ENCODE results near the gene TMEM91.

Gene TMEM91

DNA sequence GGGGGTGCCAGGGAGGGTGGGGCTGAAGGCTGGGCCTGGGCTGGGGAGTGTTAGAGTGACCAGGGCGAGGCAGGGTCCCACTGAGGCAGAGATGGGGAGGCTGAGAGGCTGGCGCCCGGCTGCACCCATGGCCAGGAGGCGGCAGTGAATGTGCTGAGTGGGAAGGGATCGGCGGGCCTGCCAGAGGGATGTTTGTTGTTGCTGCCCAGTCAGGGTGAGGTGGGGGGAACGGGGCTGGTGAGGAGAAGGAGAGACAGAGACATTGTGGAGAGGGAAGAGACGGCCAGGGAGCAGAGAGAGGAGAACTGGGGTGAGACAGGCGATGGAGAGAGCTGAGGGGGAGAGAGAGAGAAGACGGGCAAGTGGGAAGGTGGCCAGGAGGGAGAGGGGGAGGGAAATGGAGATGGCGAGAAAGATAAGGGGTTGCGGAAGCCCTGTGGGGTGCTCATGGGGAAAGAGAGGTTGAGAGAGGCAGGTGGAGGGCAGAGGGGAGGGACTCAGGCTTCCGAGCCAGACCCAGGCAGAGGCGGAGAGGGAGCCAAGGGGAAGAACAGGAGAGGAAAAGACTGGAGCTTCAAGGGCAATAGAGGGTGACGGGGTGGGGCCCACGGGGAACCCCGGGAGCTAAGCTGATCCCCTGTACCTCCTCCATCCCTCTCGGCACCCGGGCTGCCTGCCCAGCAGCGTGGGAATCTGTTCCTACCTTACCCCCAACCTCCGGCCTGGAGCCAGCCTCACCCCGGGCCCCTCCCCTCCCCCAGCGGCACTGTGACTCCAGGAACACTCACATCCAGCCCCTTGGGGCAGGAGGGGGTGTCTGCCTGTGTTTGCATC, 51.5 kb downstream of the TMEM91 start:
- DNase-seq (ENCODE audit: low read depth in 1 of 2, low spot score in 1 of 2) = peak; percentile 17 to 21

DNA sequence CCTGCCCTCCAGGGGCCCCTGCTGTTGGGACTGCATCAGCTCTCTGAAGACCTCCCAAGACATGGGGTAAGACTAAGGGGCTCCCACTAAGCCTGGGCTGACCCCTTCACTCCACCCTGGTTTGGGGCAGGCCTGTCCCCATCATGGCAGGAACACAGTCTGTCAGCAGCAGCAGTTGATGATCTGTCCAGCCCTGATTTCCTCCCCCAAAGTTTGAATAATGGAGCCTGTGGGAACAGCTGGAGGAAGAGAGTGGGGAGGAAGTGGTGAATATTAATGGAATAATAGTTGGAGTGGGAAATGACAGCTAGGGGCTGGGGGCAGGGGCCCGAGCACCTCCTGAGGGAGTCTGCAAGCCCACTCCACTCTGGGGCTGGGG, 52.1 kb downstream of the TMEM91 start:
- no peak for DNase-seq (ENCODE audit: low read depth in 1 of 2, low spot score in 1 of 2)

DNA sequence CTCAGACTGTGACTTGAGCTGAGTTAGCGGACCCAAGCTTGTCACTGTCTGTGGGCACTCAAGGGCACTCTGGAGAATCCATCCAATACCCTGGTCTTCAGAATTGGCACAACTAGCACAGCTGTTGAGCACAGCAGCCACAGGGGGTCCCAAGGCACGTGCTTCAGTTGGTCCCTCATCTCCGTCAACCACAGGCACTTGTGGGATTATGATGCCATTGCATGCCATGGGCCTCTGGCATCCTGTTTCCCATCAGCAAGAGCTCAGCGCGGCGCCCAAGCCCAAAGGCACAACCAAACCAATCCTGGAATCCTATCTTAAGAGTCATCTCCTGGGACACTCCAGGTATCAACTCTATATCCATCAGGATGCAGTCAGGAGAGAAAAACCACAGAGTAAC, 54.6 kb downstream of the TMEM91 start:
- no peak for DNase-seq (ENCODE audit: low read depth in 1 of 2, low spot score in 1 of 2)

DNA sequence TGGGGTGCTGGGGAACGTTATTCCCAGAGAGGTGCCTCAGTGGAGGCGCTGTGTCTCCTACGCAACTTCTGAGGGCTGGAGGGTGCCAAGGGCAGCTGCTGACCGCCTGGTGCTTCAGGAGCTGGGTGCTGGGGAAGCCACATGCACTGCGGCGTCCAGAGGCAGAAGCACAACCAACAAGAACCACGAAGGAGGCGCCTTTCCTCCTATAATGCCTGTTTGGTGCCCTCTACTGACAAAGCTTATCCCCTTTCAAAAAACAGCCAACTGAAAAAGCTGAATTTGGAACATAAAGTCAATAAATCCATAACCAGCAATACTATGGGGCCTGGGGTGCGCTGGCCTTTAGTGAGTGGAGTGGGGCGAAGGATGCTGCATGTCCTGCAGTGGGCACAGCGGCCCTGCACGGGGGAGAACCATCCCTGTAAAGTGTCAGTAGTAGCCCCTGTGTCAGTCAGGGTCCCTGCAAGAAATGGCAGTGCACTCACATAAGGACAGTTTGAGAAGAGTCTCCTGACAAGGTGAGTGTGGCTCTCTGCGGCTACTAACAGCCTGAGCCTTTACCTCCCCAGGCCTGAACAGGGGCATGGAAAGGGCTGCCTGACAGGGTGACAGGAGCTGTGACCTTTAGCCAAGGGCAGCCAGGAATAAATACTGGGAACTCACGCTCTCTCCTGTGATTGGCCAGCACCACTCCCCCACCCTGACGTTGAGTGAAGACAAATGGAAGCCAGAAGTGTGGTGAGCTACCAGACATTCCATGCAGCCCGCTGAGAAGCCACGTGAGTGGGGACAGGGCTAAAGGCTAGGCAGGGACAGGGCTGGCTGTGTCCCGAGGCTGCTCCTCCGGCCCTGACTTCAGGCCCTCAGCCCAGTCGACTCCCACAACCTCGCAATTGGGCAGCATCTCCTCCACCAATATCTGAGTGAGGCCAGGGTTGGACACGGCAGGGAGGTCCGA, 55.4 kb downstream of the TMEM91 start:
- no peak for DNase-seq (ENCODE audit: low read depth in 1 of 2, low spot score in 1 of 2)

DNA sequence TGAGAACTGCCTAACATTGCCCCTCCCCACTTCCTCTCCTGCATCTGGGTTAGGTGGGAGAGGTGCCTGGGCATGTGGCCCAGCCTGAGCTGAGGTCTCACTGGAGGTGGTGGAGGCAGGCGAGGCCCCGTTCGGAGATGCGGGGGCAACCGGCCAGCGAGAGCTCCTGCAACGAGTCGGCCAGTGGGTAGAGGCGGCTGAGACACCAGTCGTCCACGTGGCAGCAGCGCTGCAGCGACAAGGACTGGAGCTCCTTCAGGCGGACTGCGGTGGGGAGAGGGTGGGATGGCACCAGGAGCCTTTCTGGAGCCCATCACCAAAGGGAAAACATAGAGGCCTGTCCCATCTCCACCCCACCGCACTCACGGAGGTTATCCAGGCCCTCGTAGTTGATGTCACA, 56.8 kb downstream of the TMEM91 start:
- DNase-seq (ENCODE audit: low read depth in 1 of 2, low spot score in 1 of 2) = no peak
